NB4 (cell line): ENCODE results near the gene LSM5.

Source experiments
- DNase-seq: peaks from one replicate; pipeline ENCODE4 v3.0.0; 2010; ENCODE audit warnings: low read depth
- H3K4me3 ChIP-seq: one replicate; pipeline ENCODE4 v1.5.1; 2011; ENCODE audit warnings: mild to moderate bottlenecking, low read depth, low read length, moderate library complexity
- CTCF ChIP-seq: IDR thresholded peaks from one replicate; pipeline ENCODE4 v1.5.1; 2012; ENCODE audit warnings: low read depth, low read length
- MYC ChIP-seq: IDR thresholded peaks from 2 replicates; pipeline ENCODE4 v1.6.1; 2011; ENCODE audit warnings: low read depth, low read length
- POLR2A ChIP-seq: IDR thresholded peaks from 2 replicates; pipeline ENCODE4 v1.6.1; 2011; ENCODE audit warnings: mild to moderate bottlenecking; ENCODE audit not compliant: insufficient read length; ENCODE audit errors: extremely low read depth
- TF ChIP-seq, protein P1 (sequence below): IDR thresholded peaks from 2 replicates; pipeline ENCODE4 v1.6.1; 2011; ENCODE audit warnings: low read depth, low read length

LSM5 gene

GRCh38 chr7:32462977-32463376, 27.2 kb downstream of the LSM5 start:
- no peak overlapping the region for H3K4me3 ChIP-seq
- no peak for TF ChIP-seq MYC
- TF ChIP-seq POLR2A = no peak
- TF ChIP-seq CTCF = no peak
- TF ChIP-seq, protein P1, sequence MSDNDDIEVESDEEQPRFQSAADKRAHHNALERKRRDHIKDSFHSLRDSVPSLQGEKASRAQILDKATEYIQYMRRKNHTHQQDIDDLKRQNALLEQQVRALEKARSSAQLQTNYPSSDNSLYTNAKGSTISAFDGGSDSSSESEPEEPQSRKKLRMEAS = no peak
- no peak for DNase-seq

GRCh38 chr7:32462451-32462850, 27.7 kb downstream of the LSM5 start:
- DNase-seq = no peak
- TF ChIP-seq MYC (no peak), POLR2A (no peak), CTCF (no peak)
- TF ChIP-seq, protein P1 = no peak
- H3K4me3 ChIP-seq = no peak overlapping the region

- DNase-seq = no peak
- no peak for TF ChIP-seq POLR2A
- TF ChIP-seq CTCF = no peak
- TF ChIP-seq, protein P1 = no peak
- no peak for TF ChIP-seq MYC
- no peak overlapping the region for H3K4me3 ChIP-seq
Observed at GRCh38 chr7:32461484-32461883, 28.7 kb downstream of the LSM5 start.

DNA sequence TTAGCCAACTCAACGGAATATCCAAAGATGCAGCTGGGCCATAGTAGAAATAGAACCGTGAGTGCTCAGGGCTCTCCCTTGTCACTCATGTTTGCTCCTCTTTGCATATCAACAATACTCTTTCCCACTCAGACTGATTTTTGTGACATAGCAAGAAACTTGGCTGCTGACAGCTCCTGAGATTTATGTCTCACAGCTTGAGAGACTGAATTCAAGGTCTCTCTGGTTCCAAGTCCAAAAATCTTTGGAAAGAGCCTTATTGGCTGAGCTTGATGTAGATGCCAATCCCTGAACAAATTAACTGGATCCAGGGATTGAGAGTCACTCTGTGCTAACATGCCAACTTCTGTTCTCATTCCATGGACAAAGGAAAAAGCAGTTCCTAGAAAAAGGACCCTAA, 30.4 kb downstream of the LSM5 start:
- TF ChIP-seq POLR2A = no peak
- no peak for TF ChIP-seq CTCF
- TF ChIP-seq, protein P1 = no peak
- no peak for TF ChIP-seq MYC
- H3K4me3 ChIP-seq = no peak overlapping the region

DNA sequence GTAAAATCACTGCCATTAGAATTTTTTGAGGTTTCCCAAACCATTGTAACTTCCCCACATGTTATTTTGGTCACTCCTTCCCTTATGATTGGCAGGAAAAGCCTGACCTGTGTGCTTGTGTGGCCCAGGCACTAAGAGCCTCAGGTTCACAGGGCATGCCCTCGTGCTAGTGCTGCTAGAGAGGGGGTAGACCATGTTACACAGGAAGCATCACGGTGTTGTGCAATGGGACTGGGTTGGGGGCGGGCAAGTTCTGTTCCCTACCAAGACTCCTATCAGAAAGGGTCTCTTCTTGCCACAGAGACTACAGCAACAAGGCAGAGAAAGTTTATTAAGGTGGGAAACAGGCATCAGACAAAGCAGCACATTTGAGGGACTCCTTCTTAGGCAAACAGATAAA, 32.2 kb downstream of the LSM5 start:
- no peak overlapping the region for H3K4me3 ChIP-seq
- peak; percentile 52 for DNase-seq
- TF ChIP-seq, protein P1 = no peak

More for the DNA sequence above, 30.4 kb downstream of the LSM5 start:
- DNase-seq = no peak

DNA sequence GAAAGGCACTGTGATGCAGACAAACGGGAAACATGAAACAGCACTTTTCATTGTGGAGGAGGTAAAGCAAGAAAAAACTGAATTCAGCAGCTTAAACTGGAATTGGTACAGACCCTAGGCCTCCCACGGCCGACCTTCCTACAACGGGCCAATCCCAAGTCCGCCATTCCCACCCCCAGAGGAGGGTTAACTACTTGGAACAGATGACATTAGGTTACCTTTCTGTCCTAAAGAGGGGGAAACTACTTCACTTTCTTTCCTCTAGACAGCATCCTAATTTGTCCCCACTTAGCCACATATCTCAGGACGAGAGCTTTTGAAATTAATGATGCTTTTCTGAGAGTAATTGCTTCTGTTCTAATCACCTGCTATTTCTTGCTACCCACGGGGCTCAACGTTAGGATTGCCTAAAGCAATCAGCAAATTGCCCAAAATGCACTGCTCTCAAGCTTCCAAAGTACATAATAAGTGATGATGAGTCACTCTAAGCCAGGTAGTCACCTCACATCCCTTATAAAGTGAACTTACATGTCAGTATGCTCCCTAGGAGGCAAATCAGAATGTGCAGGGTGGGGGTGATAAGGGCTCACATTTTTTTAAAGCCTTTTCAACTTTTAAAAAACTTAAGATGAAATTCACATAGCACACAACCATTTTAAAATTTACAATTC, 36.7 kb downstream of the LSM5 start:
- DNase-seq = no peak
- no peak overlapping the region for H3K4me3 ChIP-seq
- no peak for TF ChIP-seq MYC

DNA sequence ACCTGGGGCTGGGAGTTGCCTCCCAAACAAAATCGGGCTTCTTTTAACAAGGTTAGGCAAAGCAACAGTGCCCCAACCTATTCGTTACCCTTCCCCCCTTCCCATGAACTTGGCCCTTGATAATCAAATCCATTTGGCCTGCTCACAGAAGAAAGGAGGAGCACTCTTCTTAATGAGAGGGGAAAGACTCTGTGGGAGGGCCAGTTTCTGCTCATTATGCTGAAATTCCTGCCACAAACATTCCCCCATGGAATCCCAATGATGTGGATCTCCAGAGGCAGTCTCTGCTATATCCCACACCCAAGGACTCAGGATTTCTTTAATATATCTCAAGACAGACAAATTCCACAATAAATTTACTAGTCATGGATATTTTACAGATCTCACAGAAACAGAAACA, 43.0 kb downstream of the LSM5 start:
- TF ChIP-seq POLR2A (no peak), MYC (no peak), CTCF (no peak)
- TF ChIP-seq, protein P1 = no peak
- no peak for DNase-seq
- no peak overlapping the region for H3K4me3 ChIP-seq
